Muscle of arm (tissue), 12 donors: Measurements from ENCODE around the gene GADD45GIP1. TPM values are rescaled to one million over a fixed set of nuclear protein-coding genes. Genes with fewer than 3 reads are reported as not detected.
A peak's percentile ranks its signal among the peaks of the same experiment; 100 is the strongest.
"Not testable (repeated sequence)": the region's sequence is repeated elsewhere in the genome, so short reads cannot be mapped to it uniquely, and the experiment has no call there.

Source experiments
- DNase-seq: peaks from one replicate; pipeline ENCODE4 v3.0.0-alpha.2; 2013
- polyA plus RNA-seq, 12 donors: library from polyadenylated mRNA; unstranded; fragments of 120-200 nt; gene quantifications; one replicate each; pipeline ENCODE4 v1.2.1, GENCODE V29; 2013; ENCODE audit not compliant: insufficient read length in 12 of 12

GADD45GIP1 gene
- polyA plus RNA-seq, 12 donors = 31.9 to 47.7 (median 36.5) TPM; not detected in 1

GRCh38 chr19:12992729-12993128, 35.7 kb upstream of the GADD45GIP1 start:
- DNase-seq = no peak

GRCh38 chr19:12991296-12991695, 34.3 kb upstream of the GADD45GIP1 start:
- DNase-seq = no peak

GRCh38 chr19:12990853-12991252, 33.8 kb upstream of the GADD45GIP1 start:
- no peak for DNase-seq

- no peak for DNase-seq
Measured at GRCh38 chr19:12990431-12990830, 33.4 kb upstream of the GADD45GIP1 start.

- DNase-seq = no peak
Measured at GRCh38 chr19:12987781-12988180, 30.8 kb upstream of the GADD45GIP1 start.

GRCh38 chr19:12987190-12987589, 30.2 kb upstream of the GADD45GIP1 start:
- DNase-seq = no peak

GRCh38 chr19:12986726-12987125, 29.7 kb upstream of the GADD45GIP1 start:
- DNase-seq = no peak

- peak; percentile 66 for DNase-seq
Measured at GRCh38 chr19:12985049-12985776, 28.2 kb upstream of the GADD45GIP1 start.

- DNase-seq = peak; percentile 32
Measured at GRCh38 chr19:12984683-12985048, 27.6 kb upstream of the GADD45GIP1 start.

- no peak for DNase-seq
Measured at GRCh38 chr19:12984143-12984627, 27.2 kb upstream of the GADD45GIP1 start.

- peak; percentile 70 for DNase-seq
Measured at GRCh38 chr19:12983542-12984142, 26.6 kb upstream of the GADD45GIP1 start.

- DNase-seq = no peak
Measured at GRCh38 chr19:12983091-12983490, 26.1 kb upstream of the GADD45GIP1 start.

GRCh38 chr19:12982648-12983047, 25.6 kb upstream of the GADD45GIP1 start:
- DNase-seq = no peak

- no peak for DNase-seq
Measured at GRCh38 chr19:12979974-12980373, 23.0 kb upstream of the GADD45GIP1 start.

- DNase-seq = not testable (repeated sequence)
Measured at GRCh38 chr19:12976109-12976508, 19.1 kb upstream of the GADD45GIP1 start.

GRCh38 chr19:12975221-12975741, 18.3 kb upstream of the GADD45GIP1 start:
- DNase-seq = no peak

GRCh38 chr19:12974301-12975220, 17.5 kb upstream of the GADD45GIP1 start:
- no peak for DNase-seq

GRCh38 chr19:12973236-12973635, 16.2 kb upstream of the GADD45GIP1 start:
- DNase-seq = no peak

- no peak for DNase-seq
Measured at GRCh38 chr19:12970070-12970820, 13.2 kb upstream of the GADD45GIP1 start.

- no peak for DNase-seq
Measured at GRCh38 chr19:12969292-12969988, 12.4 kb upstream of the GADD45GIP1 start, which contains the start of gene DAND5. Gene DAND5, plus strand, starts transcription at chr19:12969576. Its CDS starts 85 bp downstream, at chr19:12969661.

- no peak for DNase-seq
Measured at GRCh38 chr19:12967907-12968306, 10.9 kb upstream of the GADD45GIP1 start.
